Neural progenitor cell (in vitro differentiated cells): ENCODE results near the gene MAGI1.

Experiments used
- EZH2 ChIP-seq: fragments of 200-600 bp; sonication (generic); IDR thresholded peaks from 2 replicates; pipeline ENCODE4 v1.6.1; 2017; ENCODE audit warnings: antibody characterized with exemption, mild to moderate bottlenecking, moderate library complexity
- TF ChIP-seq, protein P1 (sequence below): fragments of 200-600 bp; sonication (generic); IDR thresholded peaks from 2 replicates; pipeline ENCODE4 v1.5.1; 2017; ENCODE audit warnings: antibody characterized with exemption, mild to moderate bottlenecking

- no peak for TF ChIP-seq EZH2
- TF ChIP-seq, protein P1, sequence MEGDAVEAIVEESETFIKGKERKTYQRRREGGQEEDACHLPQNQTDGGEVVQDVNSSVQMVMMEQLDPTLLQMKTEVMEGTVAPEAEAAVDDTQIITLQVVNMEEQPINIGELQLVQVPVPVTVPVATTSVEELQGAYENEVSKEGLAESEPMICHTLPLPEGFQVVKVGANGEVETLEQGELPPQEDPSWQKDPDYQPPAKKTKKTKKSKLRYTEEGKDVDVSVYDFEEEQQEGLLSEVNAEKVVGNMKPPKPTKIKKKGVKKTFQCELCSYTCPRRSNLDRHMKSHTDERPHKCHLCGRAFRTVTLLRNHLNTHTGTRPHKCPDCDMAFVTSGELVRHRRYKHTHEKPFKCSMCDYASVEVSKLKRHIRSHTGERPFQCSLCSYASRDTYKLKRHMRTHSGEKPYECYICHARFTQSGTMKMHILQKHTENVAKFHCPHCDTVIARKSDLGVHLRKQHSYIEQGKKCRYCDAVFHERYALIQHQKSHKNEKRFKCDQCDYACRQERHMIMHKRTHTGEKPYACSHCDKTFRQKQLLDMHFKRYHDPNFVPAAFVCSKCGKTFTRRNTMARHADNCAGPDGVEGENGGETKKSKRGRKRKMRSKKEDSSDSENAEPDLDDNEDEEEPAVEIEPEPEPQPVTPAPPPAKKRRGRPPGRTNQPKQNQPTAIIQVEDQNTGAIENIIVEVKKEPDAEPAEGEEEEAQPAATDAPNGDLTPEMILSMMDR = no peak
Measured at GRCh38 chr3:65685621-65686235, 353.0 kb downstream of the MAGI1 start.
